ENCODE measurements around the gene TBC1D1.
"Not testable (repeated sequence)": the region's sequence is repeated elsewhere in the genome, so short reads cannot be mapped to it uniquely, and the experiment has no call there.

The TBC1D1 gene

GRCh38 chr4:37968747-37969146 is 77.9 kb downstream of the TBC1D1 start:
- no peak for DNase-seq (ENCODE audit: low read depth in 2 of 2)

- no peak for DNase-seq (ENCODE audit: low read depth in 2 of 2)
Measured at GRCh38 chr4:37970702-37971101, 79.8 kb downstream of the TBC1D1 start.

- no peak for DNase-seq (ENCODE audit: low read depth in 2 of 2)
Measured at GRCh38 chr4:37971202-37971601, 80.3 kb downstream of the TBC1D1 start.

GRCh38 chr4:37973441-37973840 is 82.6 kb downstream of the TBC1D1 start:
- no peak for DNase-seq (ENCODE audit: low read depth in 2 of 2)

GRCh38 chr4:37975321-37975822 is 84.5 kb downstream of the TBC1D1 start:
- not testable (repeated sequence) for DNase-seq (ENCODE audit: low read depth in 2 of 2)

DNA sequence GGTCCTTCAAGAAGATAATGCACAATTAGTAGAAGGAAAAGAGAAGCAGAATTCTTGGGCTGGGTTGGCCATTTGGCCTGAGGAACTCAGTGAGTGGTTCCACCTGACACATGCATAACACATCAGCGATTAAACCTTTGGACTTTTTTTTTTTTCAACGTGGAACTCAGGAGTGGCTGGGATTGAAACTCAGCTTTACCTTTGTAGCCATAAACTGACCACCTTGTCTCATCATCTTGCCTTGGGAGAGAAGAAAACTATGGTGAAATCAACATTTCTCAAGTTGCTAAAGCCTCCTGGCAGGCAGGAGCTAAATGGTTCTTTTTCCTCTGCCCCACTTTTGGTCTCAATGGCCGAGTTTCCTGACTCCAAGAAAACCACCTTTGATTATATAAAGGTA is 85.6 kb downstream of the TBC1D1 start:
- DNase-seq (ENCODE audit: low read depth in 2 of 2) = no peak

DNA sequence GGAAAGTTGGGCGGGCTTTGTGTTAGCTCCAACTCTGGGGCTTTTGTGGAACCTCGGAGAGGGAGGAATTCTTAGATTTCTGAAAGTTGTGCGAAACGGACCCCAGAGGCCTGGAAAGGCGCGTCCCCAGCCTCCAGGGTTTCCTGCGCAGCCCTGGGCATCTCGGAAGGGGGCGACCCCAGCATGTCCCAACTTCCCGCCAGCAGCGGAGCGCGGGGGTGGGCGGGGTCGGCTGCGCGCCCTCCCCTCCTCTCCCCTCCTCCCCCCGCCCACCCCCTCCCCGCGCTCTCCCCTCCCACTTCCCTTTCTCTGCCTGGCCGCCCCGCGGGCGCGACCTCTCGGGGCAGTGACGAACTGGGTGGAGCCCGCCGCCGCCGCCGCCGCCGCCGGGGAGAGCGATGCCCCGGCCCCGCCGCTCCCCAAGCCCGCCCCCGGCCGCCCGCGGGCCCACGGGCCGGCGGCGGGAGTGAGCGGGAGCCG is 86.1 kb downstream of the TBC1D1 start:
- DNase-seq (ENCODE audit: low read depth in 2 of 2) = peak; percentile 41 to 45

DNA sequence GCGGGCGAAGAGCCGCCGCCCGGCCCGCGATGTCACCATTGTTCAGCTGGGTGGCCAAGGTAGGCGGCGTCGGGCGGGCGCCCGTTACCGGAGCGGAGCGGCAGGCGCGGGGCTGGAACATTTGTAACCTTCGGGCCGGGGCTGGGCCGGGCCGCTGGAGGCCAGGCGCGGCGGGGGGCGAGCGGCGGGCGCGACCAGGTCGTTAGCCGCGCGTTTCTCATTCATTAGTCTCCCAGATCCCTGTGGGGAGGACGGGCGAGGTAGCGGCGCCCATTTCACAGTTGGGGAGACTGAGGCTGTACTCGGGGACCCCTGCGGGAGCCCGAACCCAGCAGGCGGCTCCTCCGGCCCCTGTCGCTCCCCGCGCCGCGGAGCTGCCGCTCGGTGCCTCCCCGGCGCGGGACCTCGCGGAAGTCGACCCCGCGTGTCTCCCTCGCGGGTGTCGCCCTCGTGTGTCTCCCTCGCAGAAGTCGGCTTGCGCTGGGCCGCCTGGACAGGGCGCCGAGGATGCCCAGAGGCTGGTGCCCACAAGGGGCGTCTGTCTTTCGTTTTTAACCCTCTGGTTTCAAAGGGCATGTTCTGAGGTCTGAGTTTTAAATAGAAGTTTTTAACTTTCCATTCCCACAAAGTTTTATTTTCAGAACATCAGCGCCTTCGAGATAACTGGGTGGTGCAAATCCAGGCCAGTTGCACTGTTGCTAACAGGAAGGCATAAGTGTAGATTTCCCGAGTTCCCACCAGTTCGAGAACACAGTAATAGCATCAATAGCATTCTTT is 86.8 kb downstream of the TBC1D1 start:
- DNase-seq (ENCODE audit: low read depth in 2 of 2) = no peak

- DNase-seq (ENCODE audit: low read depth in 2 of 2) = no peak
Measured at GRCh38 chr4:37978248-37978924, 87.5 kb downstream of the TBC1D1 start.

GRCh38 chr4:37980246-37980645 is 89.4 kb downstream of the TBC1D1 start:
- DNase-seq (ENCODE audit: low read depth in 2 of 2) = no peak

GRCh38 chr4:37981425-37981824 is 90.5 kb downstream of the TBC1D1 start:
- DNase-seq (ENCODE audit: low read depth in 2 of 2) = no peak

- no peak for DNase-seq (ENCODE audit: low read depth in 2 of 2)
Measured at GRCh38 chr4:37981844-37982720, 91.2 kb downstream of the TBC1D1 start.

DNA sequence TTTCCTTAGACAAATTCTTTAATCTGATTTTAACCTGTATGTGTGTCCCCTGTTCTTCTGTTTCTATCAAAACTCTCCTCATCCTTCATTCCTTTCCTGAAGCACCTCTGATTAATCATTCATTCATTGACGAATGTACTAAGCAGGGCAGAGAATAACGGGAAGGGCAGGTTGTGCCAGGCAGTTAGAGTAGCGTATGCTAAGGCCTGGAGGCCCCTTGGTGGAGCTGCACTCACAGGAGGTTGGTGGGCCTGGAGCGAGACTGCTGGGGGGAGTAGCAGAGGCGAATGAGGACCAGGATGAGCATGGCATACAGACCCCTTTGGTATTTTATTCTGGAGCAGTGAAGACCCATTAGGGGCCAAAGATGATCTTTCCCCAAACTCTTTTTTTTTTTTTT is 91.9 kb downstream of the TBC1D1 start:
- no peak for DNase-seq (ENCODE audit: low read depth in 2 of 2)

DNA sequence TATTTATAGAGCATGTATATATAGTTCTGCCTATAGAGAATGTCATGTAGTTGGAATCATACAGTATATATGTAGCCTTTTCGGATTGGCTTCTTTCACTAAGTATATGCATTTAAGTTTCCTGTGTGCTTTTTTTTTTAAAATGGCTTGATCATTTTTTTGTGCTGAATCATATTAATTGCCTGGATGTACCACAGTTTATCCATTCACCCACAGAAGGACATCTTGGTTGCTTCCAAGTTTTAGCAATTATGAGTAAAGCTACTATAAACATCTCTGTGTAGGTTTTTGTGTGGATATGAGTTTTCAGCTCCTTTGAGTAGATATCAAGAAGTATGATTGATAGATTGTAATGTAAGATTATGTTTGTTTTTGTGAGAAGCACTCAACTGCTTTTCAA is 93.1 kb downstream of the TBC1D1 start:
- no peak for DNase-seq (ENCODE audit: low read depth in 2 of 2)

GRCh38 chr4:37985730-37986275 is 94.9 kb downstream of the TBC1D1 start:
- DNase-seq (ENCODE audit: low read depth in 2 of 2) = no peak

- DNase-seq (ENCODE audit: low read depth in 2 of 2) = no peak
Measured at GRCh38 chr4:37988670-37989069, 97.8 kb downstream of the TBC1D1 start.

DNA sequence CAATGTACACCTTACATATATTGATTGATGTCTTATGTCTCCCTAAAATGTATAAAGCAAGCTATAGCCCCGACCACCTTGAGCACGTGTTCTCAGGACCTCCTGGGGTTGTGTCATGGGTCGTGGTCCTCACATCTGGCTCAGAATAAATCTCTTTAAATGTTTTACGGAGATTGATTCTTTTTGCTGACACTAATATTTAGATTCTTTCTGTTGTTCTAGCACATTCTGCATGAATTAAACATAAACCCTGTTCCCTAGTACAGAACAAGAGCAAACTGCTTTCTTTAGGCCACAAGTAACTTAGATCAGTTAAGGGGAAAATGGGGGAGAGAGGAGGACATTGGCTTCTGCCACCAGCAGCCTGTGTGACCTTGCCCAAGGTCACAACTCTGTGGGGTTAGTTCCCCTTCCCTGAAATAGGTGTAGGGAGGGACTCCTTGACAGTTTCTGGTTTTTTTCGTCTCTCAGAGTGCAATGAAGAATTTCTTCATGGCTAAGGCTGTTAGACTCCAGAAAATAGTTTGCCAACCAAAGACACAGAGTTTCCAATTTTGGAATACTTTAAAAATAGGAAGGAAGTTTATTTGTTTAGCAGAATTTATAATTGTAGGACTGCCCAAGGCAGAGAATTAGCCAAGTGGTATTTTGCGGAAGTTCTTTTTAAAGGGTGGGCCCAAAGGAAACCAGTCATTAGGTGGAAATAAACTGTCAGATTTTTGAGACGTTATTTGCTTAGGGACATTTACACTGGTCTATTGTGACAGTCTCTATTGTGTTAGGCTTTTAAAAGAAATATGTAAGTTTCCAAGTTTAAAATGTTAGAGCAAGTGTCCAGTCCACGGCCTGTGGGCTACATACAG is 98.7 kb downstream of the TBC1D1 start:
- DNase-seq (ENCODE audit: low read depth in 2 of 2) = no peak

DNA sequence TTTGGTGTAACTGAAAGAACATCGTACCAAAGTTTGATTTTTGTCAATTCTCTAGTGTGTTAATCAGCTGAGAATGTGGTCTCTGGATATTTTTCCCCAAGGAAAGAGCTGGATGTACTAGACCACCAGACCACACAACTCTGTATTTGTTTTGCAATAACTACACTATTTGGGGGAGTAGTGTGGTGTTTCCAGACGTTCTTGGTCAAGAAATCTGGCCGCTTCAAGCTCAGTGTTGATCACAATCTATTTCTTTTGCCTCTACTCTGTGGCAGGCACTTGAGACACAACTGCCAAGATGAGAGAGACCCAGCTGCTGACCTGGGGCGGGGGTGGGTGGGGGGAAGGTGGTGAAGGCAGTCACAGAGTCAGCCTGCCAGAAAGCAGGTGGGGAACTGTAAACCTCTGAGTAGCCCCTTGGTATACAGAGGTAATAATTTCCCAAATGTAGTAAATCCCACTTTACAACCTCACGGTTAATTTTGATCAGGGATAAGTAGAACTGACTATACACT is 99.9 kb downstream of the TBC1D1 start:
- DNase-seq (ENCODE audit: low read depth in 2 of 2) = no peak

GRCh38 chr4:37991623-37992410 is 100.9 kb downstream of the TBC1D1 start:
- DNase-seq (ENCODE audit: low read depth in 2 of 2) = no peak

- DNase-seq (ENCODE audit: low read depth in 2 of 2) = no peak
Measured at GRCh38 chr4:37993806-37994205, 102.9 kb downstream of the TBC1D1 start.

Data from fibroblast of skin of left quadriceps (primary cell).